Neutrophil (primary cell): Measurements from ENCODE around the gene KRT26.

Source experiments
- H3K27ac ChIP-seq: fragments of 200-600 bp; sonication (generic); 2 replicates; pipeline ENCODE4 v1.5.1; 2016; ENCODE audit warnings: mild to moderate bottlenecking, moderate library complexity
- H3K27me3 ChIP-seq: fragments of 200-600 bp; sonication (generic); 2 replicates; pipeline ENCODE4 v1.6.0; 2016; ENCODE audit warnings: mild to moderate bottlenecking
- H3K36me3 ChIP-seq: fragments of 200-600 bp; sonication (generic); 2 replicates; pipeline ENCODE4 v1.5.1; 2017
- H3K4me1 ChIP-seq, 2 experiments: fragments of 200-600 bp in 1 of 2; sonication (generic) in 1 of 2; 1 replicate in 1 of 2; 2 replicates in 1 of 2; pipeline versions ENCODE4 v1.5.1 to v1.6.1; 2013 to 2016; ENCODE audit warnings: low read depth in 1 of 2, low read length in 1 of 2, mild to moderate bottlenecking in 1 of 2, moderate library complexity in 1 of 2; ENCODE audit not compliant: control insufficient read depth in 1 of 2, insufficient read depth in 1 of 2
- H3K4me3 ChIP-seq, 2 experiments: fragments of 200-600 bp in 1 of 2; sonication (generic) in 1 of 2; 1 replicate in 1 of 2; 2 replicates in 1 of 2; pipeline ENCODE4 v1.5.1; 2013 to 2016; ENCODE audit warnings: low read depth in 1 of 2, low read length in 1 of 2, mild to moderate bottlenecking in 1 of 2, moderate library complexity in 1 of 2
- H3K9me3 ChIP-seq: fragments of 200-600 bp; sonication (generic); 2 replicates; pipeline ENCODE4 v1.5.1; 2016
- TF ChIP-seq, protein P1 (sequence below): fragments of 200-600 bp; sonication (generic); IDR thresholded peaks from 2 replicates; pipeline ENCODE4 v1.5.1; 2016; ENCODE audit warnings: antibody characterized with exemption

The KRT26 gene

DNA sequence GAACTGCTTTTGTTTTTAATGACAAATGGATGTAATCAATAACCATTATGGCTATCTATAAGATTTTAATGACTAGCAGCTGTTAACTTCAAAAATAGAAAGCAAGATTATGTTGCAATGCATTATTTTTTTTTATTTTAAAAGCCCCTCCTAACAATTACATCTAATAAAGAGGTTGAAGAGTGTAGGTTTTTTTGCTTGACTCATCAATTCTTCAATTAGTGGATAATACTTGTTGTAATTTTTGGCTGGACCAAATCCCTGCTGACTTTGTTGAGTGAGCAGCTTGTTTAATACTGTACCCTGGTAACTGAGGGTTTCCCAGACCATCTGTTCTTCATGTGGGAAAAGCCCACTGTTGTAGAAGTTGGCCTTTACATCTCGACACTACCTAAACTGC lies 41.0 kb downstream of the KRT26 start:
- Histone ChIP-seq H3K9me3 (no peaks in the 10 kb centered on the region), H3K27ac (no peak overlapping the region), H3K4me3 (no peak overlapping the region), H3K36me3 (no peaks in the 10 kb centered on the region), H3K4me1 (no peaks in the 10 kb centered on the region), H3K27me3 (peaks cover 87% of the 10 kb centered on the region)
- TF ChIP-seq, protein P1, sequence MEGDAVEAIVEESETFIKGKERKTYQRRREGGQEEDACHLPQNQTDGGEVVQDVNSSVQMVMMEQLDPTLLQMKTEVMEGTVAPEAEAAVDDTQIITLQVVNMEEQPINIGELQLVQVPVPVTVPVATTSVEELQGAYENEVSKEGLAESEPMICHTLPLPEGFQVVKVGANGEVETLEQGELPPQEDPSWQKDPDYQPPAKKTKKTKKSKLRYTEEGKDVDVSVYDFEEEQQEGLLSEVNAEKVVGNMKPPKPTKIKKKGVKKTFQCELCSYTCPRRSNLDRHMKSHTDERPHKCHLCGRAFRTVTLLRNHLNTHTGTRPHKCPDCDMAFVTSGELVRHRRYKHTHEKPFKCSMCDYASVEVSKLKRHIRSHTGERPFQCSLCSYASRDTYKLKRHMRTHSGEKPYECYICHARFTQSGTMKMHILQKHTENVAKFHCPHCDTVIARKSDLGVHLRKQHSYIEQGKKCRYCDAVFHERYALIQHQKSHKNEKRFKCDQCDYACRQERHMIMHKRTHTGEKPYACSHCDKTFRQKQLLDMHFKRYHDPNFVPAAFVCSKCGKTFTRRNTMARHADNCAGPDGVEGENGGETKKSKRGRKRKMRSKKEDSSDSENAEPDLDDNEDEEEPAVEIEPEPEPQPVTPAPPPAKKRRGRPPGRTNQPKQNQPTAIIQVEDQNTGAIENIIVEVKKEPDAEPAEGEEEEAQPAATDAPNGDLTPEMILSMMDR, result no peak

DNA sequence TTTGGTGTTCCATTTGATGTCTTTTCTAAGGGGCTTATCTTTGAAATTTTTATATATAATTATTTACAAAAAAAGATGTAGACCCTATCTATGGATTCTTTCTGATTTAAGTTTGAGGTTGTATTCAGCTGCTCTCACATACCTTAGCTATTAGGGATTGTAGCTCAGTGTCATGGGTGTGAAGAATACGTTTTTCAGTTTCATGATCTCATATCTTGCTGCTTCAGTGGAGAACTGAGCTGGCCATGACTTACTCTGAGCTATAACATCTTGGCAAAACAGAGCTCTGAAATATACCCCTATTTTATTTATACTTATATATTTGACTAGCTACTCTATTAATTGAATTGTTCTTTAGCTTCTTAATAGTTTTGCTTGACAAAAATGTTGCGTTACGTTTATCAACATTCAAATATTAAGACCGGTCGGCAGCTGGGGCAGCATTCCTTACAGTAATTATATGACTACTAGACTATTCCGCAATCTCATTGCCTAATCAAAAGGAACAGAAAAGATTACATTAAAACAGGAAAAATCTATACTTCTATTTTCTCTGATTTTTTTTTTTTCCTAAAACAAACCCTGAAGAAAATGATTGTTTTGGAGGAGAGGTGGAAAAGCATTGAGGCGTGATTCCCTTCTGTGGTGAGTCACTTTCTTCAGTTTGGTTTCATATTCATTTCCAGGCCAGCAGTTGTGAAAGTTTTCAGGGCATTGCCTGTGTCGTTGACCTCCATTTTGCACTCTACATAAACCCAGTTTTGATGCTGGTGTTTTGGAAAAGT lies 44.4 kb downstream of the KRT26 start:
- H3K4me1 ChIP-seq, result no peaks in the 10 kb centered on the region
- TF ChIP-seq, protein P1, result no peak
- H3K27ac ChIP-seq, result no peak overlapping the region
- no peaks in the 10 kb centered on the region for H3K36me3 ChIP-seq
- no peak overlapping the region for H3K4me3 ChIP-seq
- peaks cover 94% of the 10 kb centered on the region for H3K27me3 ChIP-seq
- no peaks in the 10 kb centered on the region for H3K9me3 ChIP-seq

DNA sequence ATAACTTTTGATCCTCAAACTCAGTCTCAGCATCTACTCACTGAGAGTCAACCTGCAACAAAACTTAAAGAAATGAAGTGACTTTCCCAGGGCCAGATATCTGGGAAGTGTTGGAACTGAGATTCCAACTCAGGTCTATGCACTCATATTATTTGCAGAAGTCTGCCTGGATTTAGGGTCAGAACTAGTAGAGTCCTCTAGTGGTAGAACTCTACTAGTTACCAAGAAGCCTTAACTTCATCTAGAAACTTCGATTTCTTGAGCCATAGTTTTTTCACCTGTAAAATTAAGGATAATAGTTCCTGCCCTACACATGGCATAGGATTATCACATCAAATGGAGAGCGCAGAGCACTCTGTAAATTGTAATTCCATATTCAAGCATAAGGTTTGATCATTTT lies 45.1 kb downstream of the KRT26 start:
- TF ChIP-seq, protein P1, result no peak
- Histone ChIP-seq H3K4me3 (no peak overlapping the region), H3K4me1 (no peaks in the 10 kb centered on the region), H3K9me3 (no peaks in the 10 kb centered on the region), H3K27ac (no peak overlapping the region), H3K36me3 (no peaks in the 10 kb centered on the region), H3K27me3 (peaks cover 94% of the 10 kb centered on the region)

DNA sequence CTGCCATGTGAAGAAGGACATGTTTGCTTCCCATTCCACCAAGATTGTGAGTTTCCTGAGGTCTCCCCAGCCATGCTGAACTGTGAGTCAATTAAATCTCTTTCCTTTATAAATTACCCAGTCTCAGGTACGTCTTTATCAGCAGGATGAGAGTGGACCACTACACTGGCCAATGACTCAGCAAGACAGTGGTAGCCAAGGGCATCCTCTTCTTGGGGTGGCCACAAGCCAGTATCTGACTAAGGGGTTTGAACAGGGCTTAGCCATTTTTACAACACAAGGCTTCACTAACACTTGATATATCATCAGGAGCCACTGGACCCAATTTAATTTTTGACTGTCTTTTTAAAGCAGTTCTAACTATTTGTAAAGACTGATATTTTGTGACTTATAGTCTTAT lies 47.3 kb downstream of the KRT26 start:
- Histone ChIP-seq H3K9me3 (no peaks in the 10 kb centered on the region), H3K36me3 (no peaks in the 10 kb centered on the region), H3K4me1 (no peaks in the 10 kb centered on the region), H3K4me3 (no peak overlapping the region), H3K27me3 (peaks cover 89% of the 10 kb centered on the region), H3K27ac (no peak overlapping the region)
- TF ChIP-seq, protein P1, result no peak

DNA sequence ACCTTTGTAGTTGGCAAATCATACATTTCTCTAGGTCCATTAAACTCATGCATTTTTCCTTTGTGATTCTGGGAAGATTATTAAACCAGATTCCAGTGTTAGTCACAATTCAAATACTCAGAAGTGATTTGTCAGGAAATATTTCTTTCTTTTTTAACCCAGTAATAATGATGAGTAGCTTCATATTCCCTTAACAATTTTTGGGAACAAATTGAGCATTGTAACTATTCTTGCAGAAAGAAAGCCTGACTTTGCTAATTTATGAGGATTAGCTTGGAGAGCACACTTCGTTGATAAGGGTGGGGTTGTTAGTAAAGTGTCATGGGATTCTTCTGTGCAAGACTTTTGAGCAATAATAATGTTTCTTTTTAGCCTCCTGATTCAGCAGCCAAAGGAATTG lies 49.8 kb downstream of the KRT26 start:
- no peak overlapping the region for H3K27ac ChIP-seq
- no peaks in the 10 kb centered on the region for H3K36me3 ChIP-seq
- no peak overlapping the region for H3K4me3 ChIP-seq
- H3K4me1 ChIP-seq, result no peaks in the 10 kb centered on the region
- TF ChIP-seq, protein P1, result no peak
- H3K9me3 ChIP-seq, result no peaks in the 10 kb centered on the region
- H3K27me3 ChIP-seq, result peaks cover 92% of the 10 kb centered on the region
